IPS-20b (cell line): Measurements from ENCODE around the gene LGALS4.
"Not testable (repeated sequence)": the region's sequence is repeated elsewhere in the genome, so short reads cannot be mapped to it uniquely, and the experiment has no call there.

Experiments used
- H3K27ac ChIP-seq: one replicate; pipeline ENCODE4 v1.5.1; 2013; ENCODE audit warnings: low read length
- H3K27me3 ChIP-seq: 2 replicates; pipeline ENCODE4 v1.6.1; 2013; ENCODE audit warnings: mild to moderate bottlenecking, low read length, inconsistent platforms; ENCODE audit not compliant: insufficient read depth
- H3K36me3 ChIP-seq: 2 replicates; pipeline ENCODE4 v1.6.1; 2013; ENCODE audit warnings: low read depth, mild to moderate bottlenecking, inconsistent platforms, low read length, moderate library complexity; ENCODE audit not compliant: insufficient read depth
- H3K4me1 ChIP-seq: 2 replicates; pipeline ENCODE4 v1.6.1; 2013; ENCODE audit warnings: mild to moderate bottlenecking, control low read depth, inconsistent platforms, low read length, moderate library complexity; ENCODE audit not compliant: insufficient read depth
- H3K4me3 ChIP-seq: 2 replicates; pipeline ENCODE4 v1.5.1; 2013; ENCODE audit warnings: mild to moderate bottlenecking, low read length, inconsistent platforms
- H3K9ac ChIP-seq: 2 replicates; pipeline ENCODE4 v1.6.1; 2013; ENCODE audit warnings: low read depth, mild to moderate bottlenecking, inconsistent platforms, low read length, moderate library complexity
- H3K9me3 ChIP-seq: 2 replicates; pipeline ENCODE4 v1.6.1; 2013; ENCODE audit warnings: mild to moderate bottlenecking, low read depth, low read length, inconsistent platforms; ENCODE audit not compliant: insufficient read depth

LGALS4 gene

DNA sequence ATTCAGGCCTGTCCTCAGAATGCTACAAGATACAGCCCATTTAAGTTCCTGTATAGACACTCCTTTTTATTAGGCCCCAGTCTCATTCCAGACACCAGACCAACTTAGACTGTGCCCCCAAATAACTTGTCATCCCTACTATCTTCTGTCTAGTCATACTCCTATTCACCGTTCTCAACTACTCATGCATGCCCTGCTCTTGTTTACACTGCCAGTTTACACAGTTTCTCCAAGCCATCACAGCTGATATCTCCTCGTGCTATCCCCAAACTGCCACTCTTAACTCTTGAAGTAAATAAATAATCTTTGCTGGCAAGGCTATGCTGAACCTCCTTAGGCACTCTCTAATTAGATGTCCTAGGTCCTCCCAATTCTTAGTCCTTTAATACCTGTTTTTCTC lies 58.5 kb downstream of the LGALS4 start:
- H3K27me3 ChIP-seq, H3K36me3 ChIP-seq: not testable (repeated sequence)

DNA sequence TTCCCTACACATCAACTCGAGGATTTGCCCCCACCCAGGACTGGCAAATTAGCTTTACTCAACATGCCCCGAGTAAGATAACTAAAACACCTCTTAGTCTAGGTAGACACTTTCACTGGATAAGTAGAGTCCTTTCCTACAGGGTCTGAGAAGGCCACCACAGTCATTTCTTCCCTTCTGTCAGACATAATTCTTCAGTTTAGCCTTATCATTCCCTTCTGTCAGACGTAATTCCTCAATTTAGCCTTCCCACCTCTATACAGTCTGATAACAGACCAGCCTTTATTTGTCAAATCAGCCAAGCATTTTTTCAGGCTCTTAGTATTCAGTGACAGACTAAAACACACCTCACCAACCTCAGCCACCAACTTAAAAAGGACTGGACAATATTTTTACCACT lies 59.0 kb downstream of the LGALS4 start:
- H3K9ac ChIP-seq, H3K27me3 ChIP-seq, H3K9me3 ChIP-seq, H3K4me3 ChIP-seq, H3K36me3 ChIP-seq, H3K27ac ChIP-seq, H3K4me1 ChIP-seq: not testable (repeated sequence)

More for the DNA sequence above, 58.5 kb downstream of the LGALS4 start:
- H3K9me3 ChIP-seq, H3K9ac ChIP-seq, H3K27ac ChIP-seq, H3K4me1 ChIP-seq, H3K4me3 ChIP-seq: not testable (repeated sequence)
